IMR-90 (cell line): ENCODE data around the gene ZNF445. TPM values are rescaled to one million over a fixed set of nuclear protein-coding genes. Genes with fewer than 3 reads are reported as not detected.

Source experiments
- ATAC-seq: fragments of 200-7000 bp; cut with Tn5 transposase; 2 replicates; pipeline ENCODE4 v1.9.1; 2020; ENCODE audit warnings: low read depth, mild to moderate bottlenecking, moderate library complexity
- BruUV-seq: library from RNA; stranded (reverse); fragments of 400-500 nt; replicated peaks from 2 replicates; lab custom pipeline; 2021; lab: Mats Ljungman, UMichigan
- CTCF ChIA-PET: fragments of 300-600 bp; formaldehyde crosslinking; extraction: SDS; loops from one replicate; lab custom pipeline; 2021; ENCODE audit warnings: antibody characterized with exemption; lab: Yijun Ruan, JAX
- POLR2A ChIA-PET: fragments of 300-600 bp; sonication (Branson Sonifier 250); formaldehyde crosslinking; loops from one replicate; lab custom pipeline; 2022; ENCODE audit warnings: antibody characterized with exemption; ENCODE audit not compliant: unreplicated experiment; lab: Charles Lee
- DNase-seq: peaks from one replicate; pipeline ENCODE4 v3.0.0; 2013
- H2AFZ ChIP-seq: replicated peaks from 2 replicates; pipeline ENCODE3; 2013; ENCODE audit warnings: low read length, mild to moderate bottlenecking; ENCODE audit not compliant: poor library complexity
- H2AK5ac ChIP-seq: 2 replicates; pipeline ENCODE4 v1.6.1; 2013; ENCODE audit warnings: low read depth, low read length, inconsistent platforms
- H2AK9ac ChIP-seq: replicated peaks from 2 replicates; pipeline ENCODE3; 2013; ENCODE audit warnings: mild to moderate bottlenecking, low read depth, low read length, moderate library complexity; ENCODE audit not compliant: poor library complexity
- H2BK120ac ChIP-seq: 2 replicates; pipeline ENCODE4 v1.6.1; 2013; ENCODE audit warnings: low read depth, low read length, inconsistent platforms
- H2BK15ac ChIP-seq: 3 replicates; pipeline ENCODE4 v1.6.1; 2013; ENCODE audit warnings: low read depth, low read length, inconsistent platforms
- H2BK20ac ChIP-seq: 2 replicates; pipeline ENCODE4 v1.6.1; 2013; ENCODE audit warnings: low read depth, mild to moderate bottlenecking, inconsistent platforms, low read length, moderate library complexity
- H2BK5ac ChIP-seq: 2 replicates; pipeline ENCODE4 v1.6.1; 2013; ENCODE audit warnings: mild to moderate bottlenecking, low read depth, low read length, inconsistent platforms; ENCODE audit not compliant: poor library complexity, severe bottlenecking
- H3K14ac ChIP-seq: replicated peaks from 2 replicates; pipeline ENCODE4 v1.6.1; 2013; ENCODE audit warnings: low read depth, low read length, inconsistent platforms
- H3K18ac ChIP-seq: 2 replicates; pipeline ENCODE4 v1.6.1; 2013; ENCODE audit warnings: low read depth, low read length, control low read depth
- H3K23ac ChIP-seq: 2 replicates; pipeline ENCODE4 v1.6.1; 2013; ENCODE audit warnings: low read depth, low read length, inconsistent platforms
- H3K27ac ChIP-seq: 2 replicates; pipeline ENCODE4 v1.5.1; 2013; ENCODE audit warnings: mild to moderate bottlenecking, control low read depth, low read length; ENCODE audit not compliant: insufficient read depth
- H3K27me3 ChIP-seq: 2 replicates; pipeline ENCODE4 v1.6.1; 2013; ENCODE audit warnings: low read length; ENCODE audit not compliant: control insufficient read depth, insufficient read depth
- H3K36me3 ChIP-seq: 2 replicates; pipeline ENCODE4 v1.6.1; 2013; ENCODE audit warnings: low read length, mixed read lengths; ENCODE audit not compliant: control insufficient read depth, insufficient read depth
- H3K4ac ChIP-seq: 2 replicates; pipeline ENCODE4 v1.6.1; 2013; ENCODE audit warnings: low read depth, low read length, inconsistent platforms
- H3K4me1 ChIP-seq: 2 replicates; pipeline ENCODE4 v1.6.1; 2013; ENCODE audit warnings: low read length, mixed read lengths; ENCODE audit not compliant: control insufficient read depth, insufficient read depth
- H3K4me2 ChIP-seq: 2 replicates; pipeline ENCODE4 v1.6.1; 2013; ENCODE audit warnings: low read depth, mild to moderate bottlenecking, control low read depth, low read length, moderate library complexity
- H3K4me3 ChIP-seq: 2 replicates; pipeline ENCODE4 v1.5.1; 2013; ENCODE audit warnings: low read depth, mild to moderate bottlenecking, control low read depth, low read length, moderate library complexity; ENCODE audit not compliant: insufficient read depth
- H3K56ac ChIP-seq: 2 replicates; pipeline ENCODE4 v1.6.1; 2013; ENCODE audit warnings: low read length, inconsistent platforms; ENCODE audit not compliant: insufficient read depth; ENCODE audit errors: extremely low read depth
- H3K79me1 ChIP-seq, 2 experiments: 2 replicates each; pipeline ENCODE4 v1.6.1; 2013; ENCODE audit warnings: low read length in 2 of 2, inconsistent platforms in 1 of 2, low read depth in 1 of 2
- H3K9ac ChIP-seq: 2 replicates; pipeline ENCODE4 v1.6.1; 2013; ENCODE audit warnings: low read depth, low read length, control low read depth
- H3K9me1 ChIP-seq: 2 replicates; pipeline ENCODE4 v1.6.1; 2013; ENCODE audit warnings: low read length, inconsistent platforms; ENCODE audit not compliant: insufficient read depth
- H3K9me3 ChIP-seq: 2 replicates; pipeline ENCODE4 v1.6.1; 2013; ENCODE audit warnings: low read length; ENCODE audit not compliant: control insufficient read depth, insufficient read depth
- H4K20me1 ChIP-seq: 2 replicates; pipeline ENCODE4 v1.6.1; 2013; ENCODE audit warnings: low read length, inconsistent platforms; ENCODE audit not compliant: insufficient read depth
- H4K5ac ChIP-seq: 2 replicates; pipeline ENCODE4 v1.6.1; 2013; ENCODE audit warnings: mild to moderate bottlenecking, low read depth, low read length, control low read depth
- H4K8ac ChIP-seq, 2 experiments: 2 replicates each; pipeline ENCODE4 v1.6.1; 2013; ENCODE audit warnings: low read depth in 2 of 2, low read length in 2 of 2, control low read depth in 1 of 2, inconsistent platforms in 1 of 2
- H4K91ac ChIP-seq: 2 replicates; pipeline ENCODE4 v1.6.1; 2013; ENCODE audit warnings: low read depth, low read length, inconsistent platforms; ENCODE audit not compliant: insufficient read depth
- BHLHE40 ChIP-seq: fragments of 150-350 bp; IDR thresholded peaks from 2 replicates; pipeline ENCODE4 v1.6.1; 2016; ENCODE audit warnings: mild to moderate bottlenecking, low read depth, low read length
- FOS ChIP-seq: fragments of 150-350 bp; IDR thresholded peaks from 2 replicates; pipeline ENCODE4 v1.6.1; 2016; ENCODE audit warnings: low read depth, low read length
- WGBS, 2 experiments: methylation state at CpG; one replicate each; pipeline versions ENCODE4 v1.1.5 to v1.1.7; 2013; ENCODE audit warnings: missing lambda C conversion rate in 2 of 2; ENCODE audit not compliant: insufficient read length in 1 of 2; ENCODE audit errors: extremely low coverage in 2 of 2; 5-methylcytosine and 5-hydroxymethylcytosine counted together
- dilution Hi-C: fragments of 300-500 bp; cut with HindIII; formaldehyde crosslinking; loops from one replicate; pipeline ENCODE4 v1.14.3; 2018; ENCODE audit warnings: low sequenced_read_pairs; ENCODE audit not compliant: unreplicated experiment
- in situ Hi-C: fragments of 300-500 bp; cut with MboI; formaldehyde crosslinking; loops from 3 replicates; pipeline ENCODE4 v1.14.3; 2019; ENCODE audit warnings: low sequenced_read_pairs, inconsistent platforms, mixed read lengths
- intact Hi-C: fragments of 100-400 bp; cut with micrococcal nuclease; formaldehyde crosslinking; loops from 2 replicates; pipeline ENCODE4 v1.10.0; 2022
- polyA plus RNA-seq, 3 experiments: library from polyadenylated mRNA; depleted of rRNA; stranded (reverse); fragments of >200 nt; gene quantifications; 2 replicates each; pipeline ENCODE4 v1.2.3, GENCODE V29; 2012; ENCODE audit warnings: low replicate concordance in 1 of 3
- total RNA-seq: library from RNA; depleted of rRNA; stranded (reverse); fragments of >200 nt; gene quantifications from 2 replicates; pipeline ENCODE4 v1.2.3, GENCODE V29; 2012

Gene ZNF445
- total and polyA plus RNA-seq, 2 of the 4 experiments (the other 2 are of a cell fraction) = 3.3 to 6.3 TPM

DNA sequence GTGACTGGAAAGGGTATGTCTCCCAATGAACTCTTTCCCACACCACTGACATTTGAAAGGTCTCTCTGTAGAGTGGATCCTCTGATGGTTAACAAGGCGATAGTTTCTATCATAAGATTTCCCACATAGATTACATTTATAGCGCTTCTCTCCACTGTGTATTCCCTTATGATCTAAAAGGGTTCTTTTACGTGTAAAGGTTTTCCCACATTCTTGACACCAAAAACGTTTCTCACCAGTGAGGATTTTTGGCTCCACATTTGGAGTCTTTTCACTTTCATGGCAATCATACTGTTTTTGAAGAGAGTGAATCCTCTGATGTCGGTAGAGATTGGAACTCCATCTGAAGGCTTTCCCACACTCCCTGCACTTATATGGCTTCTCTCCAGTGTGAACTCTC is 30.5 kb downstream of the ZNF445 start:
- dilution Hi-C loops = no loop called here
- Histone ChIP-seq H3K23ac (no peak overlapping the region), H3K79me1 (peaks cover 4 to 18% of the 10 kb centered on the region in 2 experiments; a peak in 3 of 4 replicates), H3K9me3 (peaks cover 19% of the 10 kb centered on the region), H3K27ac (no peak overlapping the region), H4K8ac (no peak overlapping the region), H4K20me1 (no peaks in the 10 kb centered on the region), H2AK9ac (no peak overlapping the region), H2AFZ (no peak overlapping the region), H3K27me3 (no peaks in the 10 kb centered on the region), H3K36me3 (peaks cover 76% of the 10 kb centered on the region), H3K9ac (no peak overlapping the region), H2AK5ac (no peak overlapping the region), H2BK120ac (no peak overlapping the region), H4K91ac (no peak overlapping the region), H3K4me3 (no peak overlapping the region), H3K4me1 (no peaks in the 10 kb centered on the region), H2BK5ac (no peak overlapping the region), H3K9me1 (peaks cover 8% of the 10 kb centered on the region; the same call in 1 of the 2 replicates), H4K5ac (no peak overlapping the region), H3K14ac (no peak overlapping the region), H2BK20ac (no peak overlapping the region), H2BK15ac (no peak overlapping the region), H3K56ac (no peak overlapping the region), H3K18ac (no peak overlapping the region), H3K4me2 (no peak overlapping the region), H3K4ac (no peak overlapping the region)
- CTCF ChIA-PET = no interaction called here
- ATAC-seq (no peak), DNase-seq (no peak)
- TF ChIP-seq BHLHE40 (no peak), FOS (no peak)
- POLR2A ChIA-PET = no interaction called here
- BruUV-seq = no TSS peak
- in situ Hi-C loops = no loop called here
- intact Hi-C loops = no loop called here
- no CpG with 5 or more reads among the region's 5 CpGs for WGBS, 2 experiments
